Activated CD4-positive, alpha-beta T cell treated with anti-CD3 and anti-CD28 coated beads, Interleukin-2, Interleukin-6, amounts not matched to agents 100 ng/mL and 50 ng/mL, durations not matched to agents 16 hours and 8 hours (primary cell): ENCODE measurements around the gene IRX6.

ENCODE experiments used
- DNase-seq: peaks from one replicate; pipeline ENCODE4 v3.0.0-alpha.2; 2020

The IRX6 gene

GRCh38 chr16:55323637-55324271, at the start of gene IRX6:
Gene IRX6 (plus strand): TSS chr16:55324203. CDS start chr16:55325092, 889 bp downstream.
- no peak for DNase-seq

GRCh38 chr16:55274391-55274790, 49.6 kb upstream of the IRX6 start:
- DNase-seq, result no peak

GRCh38 chr16:55275167-55275566, 48.8 kb upstream of the IRX6 start:
- no peak for DNase-seq

GRCh38 chr16:55275869-55276268, 48.1 kb upstream of the IRX6 start:
- no peak for DNase-seq

GRCh38 chr16:55277536-55277935, 46.5 kb upstream of the IRX6 start:
- DNase-seq, result no peak

GRCh38 chr16:55279598-55279997, 44.4 kb upstream of the IRX6 start:
- DNase-seq, result no peak

GRCh38 chr16:55280587-55280986, 43.4 kb upstream of the IRX6 start:
- no peak for DNase-seq

- no peak for DNase-seq
Measured at GRCh38 chr16:55282441-55282840, 41.6 kb upstream of the IRX6 start.

GRCh38 chr16:55283812-55284717, 39.9 kb upstream of the IRX6 start:
- no peak for DNase-seq

- no peak for DNase-seq
Measured at GRCh38 chr16:55284718-55285099, 39.3 kb upstream of the IRX6 start.

GRCh38 chr16:55285586-55285985, 38.4 kb upstream of the IRX6 start:
- DNase-seq, result no peak

GRCh38 chr16:55289353-55289752, 34.6 kb upstream of the IRX6 start:
- DNase-seq, result no peak

- DNase-seq, result no peak
Measured at GRCh38 chr16:55291847-55292246, 32.2 kb upstream of the IRX6 start.

GRCh38 chr16:55292491-55292890, 31.5 kb upstream of the IRX6 start:
- DNase-seq, result no peak

GRCh38 chr16:55294129-55294528, 29.9 kb upstream of the IRX6 start:
- DNase-seq, result no peak

GRCh38 chr16:55294931-55295342, 29.1 kb upstream of the IRX6 start:
- no peak for DNase-seq

- DNase-seq, result no peak
Measured at GRCh38 chr16:55297062-55297909, 26.7 kb upstream of the IRX6 start.

GRCh38 chr16:55297910-55298479, 26.0 kb upstream of the IRX6 start:
- DNase-seq, result no peak

- no peak for DNase-seq
Measured at GRCh38 chr16:55301385-55302008, 22.5 kb upstream of the IRX6 start.

- no peak for DNase-seq
Measured at GRCh38 chr16:55302635-55303034, 21.4 kb upstream of the IRX6 start.

GRCh38 chr16:55308973-55309372, 15.0 kb upstream of the IRX6 start:
- no peak for DNase-seq

GRCh38 chr16:55322327-55322726, 1.7 kb upstream of the IRX6 start:
- no peak for DNase-seq
